Dedifferentiated amniotic fluid mesenchymal stem cell (primary cell): Measurements from ENCODE around the gene LSP1.

Experiments used
- DNase-seq: peaks from one replicate; pipeline ENCODE4 v3.0.0-alpha.2; 2016; ENCODE audit errors: extremely low spot score

LSP1 gene

DNA sequence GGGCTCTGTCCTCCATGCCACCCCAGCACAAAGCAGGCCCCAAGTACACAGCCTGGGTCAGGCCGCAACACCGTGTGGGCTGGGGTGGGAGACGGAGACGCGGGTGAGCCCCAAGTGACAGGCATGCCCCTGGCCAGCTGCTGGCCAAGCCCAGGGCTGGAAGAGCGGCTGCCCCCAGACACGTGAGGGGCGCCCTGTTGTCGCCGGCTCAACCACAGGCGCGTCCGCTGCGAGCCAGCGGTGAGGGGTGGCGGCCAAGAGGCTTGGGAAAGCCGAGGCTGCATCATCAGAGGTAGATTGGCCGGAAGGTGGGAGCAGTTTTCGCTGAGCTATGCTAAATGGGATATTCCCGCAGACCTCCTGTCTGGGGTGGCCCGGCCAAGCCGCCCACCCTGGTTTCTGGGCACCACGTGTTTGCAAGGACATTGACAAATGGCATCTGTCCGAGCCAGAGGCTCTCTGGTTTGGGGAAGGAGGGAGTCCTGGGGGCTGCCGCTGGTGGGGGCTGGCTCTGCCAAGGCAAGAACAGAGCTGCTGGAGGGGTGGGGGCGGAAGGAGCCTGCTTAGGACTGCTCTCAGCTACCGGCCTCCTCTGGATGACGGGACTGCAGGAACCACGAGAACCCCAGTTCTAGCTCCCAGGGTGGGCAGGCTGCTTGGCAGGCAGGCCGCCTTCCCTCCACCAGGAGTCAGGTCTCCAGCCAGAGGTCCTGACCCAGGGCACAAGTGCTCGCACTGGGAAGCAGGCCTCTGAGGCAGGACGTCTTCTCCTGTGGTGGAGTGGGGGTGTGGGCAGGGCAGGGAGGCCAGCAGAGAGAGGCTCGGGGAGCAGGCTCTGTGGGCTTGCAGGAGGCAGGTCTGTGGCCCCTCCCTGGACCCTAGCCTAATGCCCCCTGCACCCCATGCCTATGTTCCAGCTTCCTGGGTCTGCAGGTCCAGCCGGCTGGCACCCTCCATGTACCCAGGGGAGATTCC lies 38.3 kb downstream of the LSP1 start:
- no peak for DNase-seq

DNA sequence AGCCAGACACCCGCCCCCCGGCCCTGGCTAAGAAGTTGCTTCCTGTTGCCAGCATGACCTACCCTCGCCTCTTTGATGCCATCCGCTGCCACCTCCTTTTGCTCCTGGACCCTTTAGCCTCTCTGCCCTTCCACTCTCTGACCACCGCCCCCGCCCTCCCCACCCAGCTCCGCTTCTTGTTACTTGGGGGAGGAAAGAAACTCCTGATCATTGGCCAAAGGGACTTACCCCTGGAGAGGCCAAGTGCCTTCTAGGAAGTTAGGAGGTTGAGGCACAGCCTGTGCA lies 38.9 kb downstream of the LSP1 start, which contains the start of gene PRR33:
Gene PRR33 (minus strand): TSS at position 65 of the 285 bp plus-strand sequence. CDS start 1,311 bp downstream, outside the sequence.
- DNase-seq, result no peak

DNA sequence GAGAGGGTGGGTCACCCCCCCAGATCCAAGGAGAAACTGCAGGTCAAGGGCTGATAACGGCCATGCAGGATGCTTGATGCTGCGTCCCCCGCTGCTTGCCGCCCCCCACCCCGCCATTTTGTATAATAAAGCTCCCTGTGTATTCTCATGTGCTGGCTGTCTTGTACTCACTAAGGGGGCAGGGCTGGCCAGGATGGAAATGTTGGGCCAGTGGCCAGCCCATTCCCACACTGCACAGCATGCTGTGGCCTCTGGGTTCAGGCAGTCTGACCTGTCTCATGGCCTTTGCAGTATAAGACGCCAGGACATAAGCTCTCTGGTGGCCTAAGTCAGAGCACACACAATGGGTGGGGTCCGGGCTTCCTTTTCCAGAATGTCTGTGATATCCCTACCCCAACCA lies 39.2 kb downstream of the LSP1 start:
- no peak for DNase-seq

DNA sequence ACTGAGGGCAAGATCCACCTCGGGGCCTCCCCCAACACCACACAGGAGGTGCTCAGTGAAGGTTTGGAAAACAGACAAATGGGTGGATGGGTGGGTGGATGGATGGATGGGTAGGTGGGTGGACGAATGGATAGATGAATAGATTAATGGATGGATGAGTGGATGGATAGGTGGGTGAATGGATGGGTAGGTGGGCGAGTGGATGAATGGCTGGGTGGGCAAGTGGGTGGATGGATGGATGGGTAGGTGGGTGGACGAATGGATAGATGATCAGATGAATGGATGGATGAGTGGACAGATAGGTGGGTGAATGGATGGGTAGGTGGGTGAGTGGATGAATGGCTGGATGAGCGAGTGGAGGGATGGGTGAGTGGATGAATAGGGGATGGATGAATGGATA lies 39.7 kb downstream of the LSP1 start:
- no peak for DNase-seq

DNA sequence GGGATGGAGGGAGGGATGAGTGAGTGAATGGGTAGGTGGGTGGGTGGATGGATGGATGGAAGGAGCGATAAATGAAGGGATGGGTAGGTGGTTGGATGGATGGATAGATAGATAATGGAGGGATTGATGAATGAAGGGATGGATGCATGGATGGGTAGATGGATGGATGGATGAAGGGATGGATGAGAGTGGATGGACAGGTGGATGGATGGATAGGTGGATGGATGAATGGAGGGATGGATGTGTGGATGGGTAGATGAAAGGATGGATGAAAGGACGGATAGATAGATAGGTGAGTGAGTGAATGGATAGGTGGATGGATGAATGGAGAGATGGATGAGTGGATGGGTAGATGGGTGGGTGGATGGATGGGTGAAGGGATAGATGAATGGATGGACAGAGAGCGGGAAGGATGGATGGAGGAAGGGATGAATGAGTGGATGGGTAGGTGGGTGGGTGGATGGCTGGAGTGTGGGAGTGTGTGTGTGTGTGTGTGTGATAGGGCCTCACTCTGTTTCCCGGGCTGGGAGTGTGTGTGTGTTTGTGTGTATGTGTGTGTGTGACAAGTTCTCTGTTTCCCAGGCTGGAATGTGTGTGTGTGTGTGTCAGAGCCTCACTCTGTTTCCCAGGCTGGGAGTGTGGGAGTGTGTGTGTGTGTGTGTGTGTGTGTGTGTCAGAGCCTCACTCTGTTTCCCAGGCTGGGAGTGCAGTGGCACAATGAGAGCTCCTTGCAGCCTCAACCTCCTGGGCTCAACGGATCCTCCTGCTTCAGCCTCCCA lies 40.9 kb downstream of the LSP1 start:
- no peak for DNase-seq

DNA sequence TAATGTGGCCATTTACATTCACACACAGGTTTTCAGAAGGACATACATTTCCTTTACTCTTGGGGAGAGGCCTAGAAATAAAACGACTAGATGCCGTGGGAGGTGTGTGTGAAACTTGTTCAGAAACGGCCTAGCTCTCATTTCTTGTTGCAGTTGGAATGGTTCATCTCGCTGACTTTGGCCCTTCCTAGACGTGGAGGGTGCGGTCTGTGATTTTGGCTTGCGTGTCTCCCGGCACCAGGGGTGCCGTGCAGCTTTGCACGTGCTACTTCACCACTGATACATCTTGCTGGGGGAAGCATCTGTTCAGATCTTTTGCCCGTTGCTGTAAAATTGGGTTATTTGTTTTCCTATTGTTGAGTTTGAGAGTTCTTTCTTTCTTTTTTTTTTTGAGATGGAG lies 41.9 kb downstream of the LSP1 start:
- no peak for DNase-seq

DNA sequence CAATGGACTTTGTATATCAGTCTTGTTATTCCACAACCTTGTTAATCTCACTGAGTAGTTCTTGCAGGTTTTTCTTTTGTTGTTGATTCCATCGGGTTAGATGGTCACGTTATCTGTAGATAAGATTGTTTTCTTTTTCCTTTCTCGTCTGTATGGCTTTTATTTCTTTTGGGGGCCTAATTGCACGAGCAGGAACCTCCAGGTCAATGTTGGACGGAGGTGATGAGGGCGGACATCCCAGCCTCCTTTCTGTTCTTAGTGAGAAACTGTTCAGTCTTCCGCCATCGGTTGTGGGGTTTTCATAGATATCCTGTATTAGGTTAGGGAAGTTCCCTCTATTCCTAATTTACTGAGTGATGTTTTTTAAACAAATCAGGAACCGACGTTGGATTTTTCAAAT lies 43.6 kb downstream of the LSP1 start:
- DNase-seq, result no peak

DNA sequence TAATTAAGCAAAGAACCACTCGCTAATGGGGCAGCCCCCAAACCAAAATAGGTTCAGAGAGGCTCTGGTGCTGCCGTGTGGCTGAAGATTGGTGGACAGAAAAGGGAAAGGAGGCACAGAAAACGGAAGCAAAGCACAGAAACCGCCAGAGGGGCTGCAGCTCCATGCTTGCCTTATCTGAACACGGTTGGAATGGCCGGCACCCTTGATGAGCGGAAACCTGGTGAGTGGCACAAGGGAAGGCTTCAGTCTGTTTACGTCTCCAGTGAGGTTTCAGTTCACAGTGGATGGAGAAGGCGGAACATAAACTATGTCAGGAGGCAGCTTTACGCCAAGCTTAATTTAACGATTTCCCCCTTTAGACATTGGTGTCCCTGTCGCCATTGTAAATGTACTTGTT lies 44.0 kb downstream of the LSP1 start:
- DNase-seq, result no peak

DNA sequence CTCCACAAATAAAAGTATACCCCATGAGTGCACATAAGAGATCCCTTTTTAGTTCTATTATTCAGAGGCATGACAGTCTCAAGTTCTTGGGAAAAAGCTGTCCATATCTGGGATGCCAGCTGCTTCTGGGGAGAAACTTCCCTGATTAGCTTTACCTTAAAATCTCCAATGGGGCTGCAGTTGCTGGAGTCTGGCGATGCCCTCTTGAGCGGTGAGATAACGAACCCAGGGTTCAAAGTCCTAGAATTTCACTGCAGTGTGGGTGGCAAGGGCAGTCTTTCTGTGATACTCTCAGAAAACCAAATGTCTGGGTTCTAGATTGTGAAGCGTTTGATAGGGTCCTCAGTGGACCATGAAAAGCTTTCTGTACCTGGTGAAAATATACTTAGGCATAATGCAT lies 46.2 kb downstream of the LSP1 start:
- DNase-seq, result no peak

DNA sequence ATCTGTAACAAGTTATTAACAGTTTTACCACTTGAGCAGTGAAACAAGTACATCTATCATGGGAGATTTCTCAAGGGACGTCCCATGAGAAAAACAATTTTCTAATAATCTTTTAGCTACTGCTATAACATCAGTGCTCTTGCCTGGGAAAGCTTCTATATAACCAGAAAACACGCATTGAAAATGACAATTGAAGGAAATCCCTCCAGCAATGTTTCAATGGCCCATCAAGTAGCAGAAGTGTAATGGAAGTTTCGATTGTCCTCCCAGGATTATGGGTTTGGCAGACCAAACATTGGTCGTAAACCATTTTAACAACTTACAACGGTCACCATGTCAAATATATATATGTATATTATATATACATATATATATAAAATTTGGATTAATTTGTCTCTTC lies 46.8 kb downstream of the LSP1 start:
- no peak for DNase-seq

DNA sequence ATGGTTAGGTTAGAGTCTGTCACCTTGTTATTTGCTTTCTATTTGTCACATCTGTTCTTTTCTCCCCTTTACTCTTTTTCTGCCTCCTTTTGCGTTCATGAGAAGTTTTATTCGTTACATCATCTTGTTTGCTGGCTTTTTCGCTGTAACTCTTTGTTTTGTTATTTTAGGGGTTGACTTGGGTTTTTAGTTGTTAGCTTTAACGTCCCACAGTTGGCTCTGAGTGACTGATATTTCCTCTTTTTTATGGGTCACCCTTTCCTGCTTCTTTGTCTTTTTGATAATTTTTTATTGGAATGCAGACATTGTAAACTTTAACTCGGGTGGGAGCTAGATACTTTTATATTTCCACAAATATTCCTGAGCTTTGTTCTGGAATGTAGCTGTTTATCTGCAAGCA lies 53.3 kb downstream of the LSP1 start:
- no peak for DNase-seq

DNA sequence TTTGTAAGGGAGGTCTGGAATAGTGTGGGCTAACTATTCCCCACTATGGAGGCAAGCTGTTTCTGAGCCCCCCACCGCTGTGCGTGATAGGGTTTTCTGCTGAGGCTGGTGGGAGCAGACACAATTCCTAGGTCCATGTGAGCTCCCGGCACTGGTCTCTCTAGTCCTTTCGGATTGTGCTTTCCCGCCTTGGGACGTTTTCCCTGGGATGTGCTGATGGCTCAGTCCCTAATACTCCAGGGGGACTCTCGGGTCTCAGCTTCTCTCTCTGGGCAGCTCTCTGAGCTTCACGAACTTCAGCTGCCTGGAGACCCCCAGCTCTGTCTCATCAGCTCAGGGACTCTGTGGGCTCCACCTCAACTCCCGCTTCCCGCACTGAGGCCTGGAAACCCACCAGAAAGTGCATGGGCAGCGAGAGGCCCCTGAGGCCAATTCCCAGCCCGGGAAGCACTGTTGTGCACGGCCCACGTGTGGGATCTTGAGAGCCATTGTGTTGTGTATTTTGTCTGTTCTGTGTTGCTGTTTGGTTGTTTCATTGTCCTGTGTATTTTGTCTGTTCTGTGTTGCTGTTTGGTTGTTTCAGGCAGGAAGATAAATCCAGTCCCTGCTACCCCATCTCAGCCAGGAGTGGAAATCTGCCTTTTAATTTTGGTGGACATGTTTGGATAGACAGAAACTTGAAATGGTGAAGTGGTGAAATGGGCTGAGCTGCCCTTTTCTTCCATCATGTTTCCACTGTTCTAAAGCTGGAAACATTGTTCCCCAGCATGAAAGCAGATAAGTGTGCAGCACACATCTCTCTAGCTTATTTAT lies 53.9 kb downstream of the LSP1 start:
- no peak for DNase-seq

DNA sequence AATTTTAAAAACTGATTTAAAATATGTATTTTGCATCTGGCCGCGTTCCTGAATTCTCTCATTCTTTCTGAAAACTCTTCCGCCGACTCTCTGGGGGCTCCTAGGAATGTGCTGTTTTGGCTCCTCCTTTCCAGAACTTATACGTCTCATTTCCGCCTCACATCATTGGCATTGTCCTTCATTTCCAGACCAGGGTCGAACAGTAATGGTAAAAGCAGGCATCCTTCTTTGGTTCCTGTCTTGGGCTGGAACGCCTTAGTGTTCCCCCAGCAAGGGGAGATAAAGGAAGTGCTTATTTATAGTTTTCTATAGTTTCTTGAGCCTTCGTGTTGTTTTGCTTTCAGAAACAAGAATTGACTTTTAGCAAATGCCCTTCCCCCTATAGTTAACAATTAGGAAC lies 55.7 kb downstream of the LSP1 start:
- DNase-seq, result no peak

DNA sequence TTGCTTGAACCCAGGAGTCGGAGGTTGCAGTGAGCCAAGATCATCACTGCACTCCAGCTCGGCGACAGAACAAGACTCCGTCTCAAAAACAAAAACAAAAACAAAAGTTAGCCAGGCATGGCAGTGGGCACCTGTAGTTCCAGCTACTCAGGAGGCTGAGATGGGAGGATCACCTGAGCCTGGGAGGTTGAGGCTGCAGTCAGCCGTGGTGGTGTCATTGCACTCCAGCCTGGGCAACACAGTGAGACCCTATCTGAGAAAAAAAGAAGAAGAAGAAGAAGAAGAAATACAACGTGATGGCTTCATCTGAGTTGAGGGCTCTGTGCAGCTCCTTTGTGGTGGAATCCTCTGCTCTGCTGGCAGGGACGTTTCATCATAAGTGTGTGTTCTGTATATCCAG lies 56.6 kb downstream of the LSP1 start:
- no peak for DNase-seq

DNA sequence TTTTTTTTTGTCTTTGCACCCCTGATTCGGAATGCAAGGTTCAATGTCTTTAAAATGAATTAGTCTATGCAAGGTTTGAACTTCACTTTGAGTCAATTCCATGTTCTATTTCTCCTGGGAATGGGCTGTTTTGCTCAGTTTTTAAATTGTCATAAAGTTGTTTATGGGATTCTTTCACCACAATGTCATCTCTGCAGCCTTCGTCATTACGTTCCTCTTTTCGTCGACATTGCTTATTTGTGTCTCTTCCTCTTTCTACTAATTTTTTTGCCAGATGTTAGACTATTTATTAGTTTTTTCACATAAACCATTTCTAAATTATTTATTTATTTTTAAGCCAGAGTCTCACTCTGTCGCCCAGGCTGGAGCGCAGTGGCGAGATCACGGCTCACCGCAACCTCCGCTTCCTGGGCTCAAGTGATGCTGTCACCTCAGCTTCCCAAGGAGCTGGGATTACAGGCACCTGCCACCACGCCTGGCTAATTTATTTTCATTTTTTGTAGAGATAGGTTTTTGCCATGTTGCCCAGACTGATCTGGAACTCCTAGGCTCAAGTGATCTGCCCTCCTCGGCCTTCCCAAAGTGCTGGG lies 59.5 kb downstream of the LSP1 start:
- DNase-seq, result no peak

DNA sequence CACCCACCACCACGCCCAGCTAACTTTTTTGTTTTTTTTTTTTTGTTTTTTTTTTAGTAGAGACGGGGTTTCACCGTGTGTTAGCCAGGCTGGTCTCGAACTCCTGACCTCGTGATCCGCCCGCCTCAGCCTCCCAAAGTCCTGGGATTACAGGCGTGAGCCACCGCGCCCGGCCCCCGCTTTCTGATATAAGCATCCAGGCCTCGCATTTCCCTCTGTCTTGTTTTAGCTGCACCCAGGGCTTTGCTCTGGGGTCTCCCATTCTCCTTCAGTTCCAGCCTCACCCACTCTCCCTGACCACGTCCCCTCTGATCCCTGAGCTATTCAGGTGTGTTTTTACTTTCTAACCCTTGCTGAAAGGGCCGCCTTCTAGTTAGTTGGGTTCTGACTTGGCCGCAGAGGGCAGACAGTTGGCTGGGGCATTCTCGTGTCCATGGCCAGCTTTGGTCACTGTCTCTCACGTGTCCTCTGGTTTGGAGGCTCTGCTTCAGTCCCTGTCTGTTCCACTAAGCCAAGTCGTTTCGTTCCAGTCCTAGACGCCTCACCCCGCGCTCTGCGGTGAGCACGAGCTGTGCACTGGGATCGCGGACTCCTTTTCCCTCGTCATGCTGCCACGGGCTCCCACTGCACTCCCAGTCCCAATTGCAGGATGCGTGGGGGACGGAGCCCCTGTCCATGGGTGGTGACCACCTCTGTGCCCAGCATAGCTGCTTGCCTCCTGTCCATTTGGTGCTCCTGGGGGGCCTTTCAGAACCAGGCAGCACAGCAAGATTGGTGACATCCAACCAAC lies 60.6 kb downstream of the LSP1 start:
- no peak for DNase-seq

DNA sequence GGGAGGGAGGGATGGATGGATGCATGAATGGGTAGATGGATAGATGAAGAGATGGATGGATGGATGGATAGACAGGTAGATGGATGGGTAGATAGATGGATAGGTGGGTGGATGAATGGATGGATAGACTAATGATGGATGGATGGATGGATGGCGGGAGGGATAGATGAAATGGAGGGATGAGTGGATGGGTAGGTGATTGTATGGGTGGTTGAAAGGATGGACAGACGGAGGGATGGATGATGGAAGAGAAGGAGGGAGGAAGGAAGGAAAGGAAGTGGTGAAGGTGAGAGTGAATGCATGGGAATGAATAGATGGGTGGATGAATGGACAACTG lies 62.9 kb downstream of the LSP1 start:
- no peak for DNase-seq

DNA sequence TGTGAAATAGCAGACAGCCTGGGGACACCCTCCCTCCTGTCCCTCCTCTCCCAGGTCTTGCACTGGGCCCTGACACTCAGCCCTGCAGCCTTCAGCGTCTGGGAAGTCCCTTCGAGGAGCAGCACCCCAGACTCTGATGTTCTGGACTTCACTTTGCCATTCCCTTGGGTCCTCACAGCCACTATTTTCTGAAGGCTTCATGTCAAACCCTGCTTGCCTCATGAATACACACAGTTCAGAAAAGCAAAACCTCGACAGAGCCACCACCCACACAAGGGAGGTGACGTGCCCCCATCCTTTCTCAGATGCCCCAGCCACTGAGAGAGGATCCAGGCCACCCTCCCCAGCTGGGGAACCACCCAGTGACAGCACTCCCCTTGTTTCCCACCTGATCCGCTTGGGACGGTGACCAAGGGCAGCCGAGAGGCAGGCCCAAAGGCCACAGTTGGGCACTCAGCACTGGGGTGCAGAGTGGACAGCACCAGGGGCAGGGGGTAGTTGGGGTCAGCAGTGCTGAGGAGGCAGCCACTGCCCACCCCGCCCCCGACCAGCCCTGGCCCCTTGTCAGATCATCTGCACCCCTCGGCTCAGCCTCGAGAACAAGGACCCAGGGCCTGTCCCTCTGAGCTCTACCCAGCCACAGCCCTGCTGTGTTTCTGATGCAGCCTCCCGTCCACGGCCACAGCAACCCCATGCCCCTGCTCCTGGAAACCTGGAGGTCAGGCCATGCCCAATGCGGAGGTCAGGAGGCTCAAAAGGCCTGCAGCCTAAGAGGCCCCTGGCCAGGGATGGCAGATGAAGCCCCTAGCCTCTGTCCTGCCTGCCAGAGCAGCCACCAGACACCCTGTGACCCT lies 63.5 kb downstream of the LSP1 start:
- no peak for DNase-seq

DNA sequence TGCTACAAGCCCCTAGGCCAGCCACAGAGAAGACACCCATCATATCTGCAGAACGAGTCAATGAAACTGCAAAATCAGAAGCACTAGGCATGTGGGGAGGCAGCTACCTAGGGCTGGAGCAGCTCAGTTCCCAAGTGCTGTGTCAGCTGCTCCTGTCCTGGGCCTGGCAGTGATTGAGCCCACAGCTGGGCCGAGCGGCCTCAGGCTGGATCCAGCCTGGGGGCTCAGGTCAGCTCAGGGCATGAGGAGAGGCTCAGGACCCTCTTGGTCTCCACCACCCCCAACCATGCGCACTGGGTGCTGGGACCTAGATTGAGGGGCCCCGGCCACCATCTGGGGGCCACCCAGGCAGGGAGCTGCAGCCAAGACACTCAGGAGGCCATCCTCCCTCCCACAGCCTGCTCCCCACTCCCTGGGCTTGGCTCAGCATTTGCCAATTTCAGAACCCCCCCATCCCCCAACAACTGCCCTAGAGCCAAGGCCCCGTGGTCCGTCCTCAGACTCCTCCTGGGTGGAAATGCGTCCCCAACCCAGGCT lies 64.2 kb downstream of the LSP1 start:
- DNase-seq, result no peak
